ENCODE measurements around the gene ZNF366. TPM values are rescaled to one million over a fixed set of nuclear protein-coding genes. Genes with fewer than 3 reads are reported as not detected.

The ZNF366 gene
- total RNA-seq, 1 experiment from 2014 or later: not detected

GRCh38 chr5:72507907-72508238, 663 bp upstream of the ZNF366 start:
- H3K4me1 Mint-ChIP-seq (ENCODE audit: low read depth, unreplicated experiment): peaks cover 9% of the 10 kb centered on the region
- H3K36me3 ChIP-seq (ENCODE audit: control insufficient read depth, insufficient read depth, low read length): no peaks in the 10 kb centered on the region
- TF ChIP-seq, protein P1, sequence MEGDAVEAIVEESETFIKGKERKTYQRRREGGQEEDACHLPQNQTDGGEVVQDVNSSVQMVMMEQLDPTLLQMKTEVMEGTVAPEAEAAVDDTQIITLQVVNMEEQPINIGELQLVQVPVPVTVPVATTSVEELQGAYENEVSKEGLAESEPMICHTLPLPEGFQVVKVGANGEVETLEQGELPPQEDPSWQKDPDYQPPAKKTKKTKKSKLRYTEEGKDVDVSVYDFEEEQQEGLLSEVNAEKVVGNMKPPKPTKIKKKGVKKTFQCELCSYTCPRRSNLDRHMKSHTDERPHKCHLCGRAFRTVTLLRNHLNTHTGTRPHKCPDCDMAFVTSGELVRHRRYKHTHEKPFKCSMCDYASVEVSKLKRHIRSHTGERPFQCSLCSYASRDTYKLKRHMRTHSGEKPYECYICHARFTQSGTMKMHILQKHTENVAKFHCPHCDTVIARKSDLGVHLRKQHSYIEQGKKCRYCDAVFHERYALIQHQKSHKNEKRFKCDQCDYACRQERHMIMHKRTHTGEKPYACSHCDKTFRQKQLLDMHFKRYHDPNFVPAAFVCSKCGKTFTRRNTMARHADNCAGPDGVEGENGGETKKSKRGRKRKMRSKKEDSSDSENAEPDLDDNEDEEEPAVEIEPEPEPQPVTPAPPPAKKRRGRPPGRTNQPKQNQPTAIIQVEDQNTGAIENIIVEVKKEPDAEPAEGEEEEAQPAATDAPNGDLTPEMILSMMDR (IDR thresholded peaks at IDR 0.05; ENCODE audit: insufficient read depth in 1 of 2, low read depth in 1 of 2, low read length in 1 of 2, severe bottlenecking in 1 of 2, unreplicated experiment in 1 of 2): no peak
- H3K9me3 ChIP-seq: no peaks in the 10 kb centered on the region
- H3K27me3 Mint-ChIP-seq (ENCODE audit: insufficient read depth, unreplicated experiment): no peaks in the 10 kb centered on the region
- H3K27me3 ChIP-seq (replicated peaks; ENCODE audit: control insufficient read depth, insufficient read depth, low read length): no peaks in the 10 kb centered on the region
- intact Hi-C loops (cut with micrococcal nuclease; ENCODE audit: unreplicated experiment): no loop called here
- no TSS peak for BruUV-seq (replicated peaks)
- no peak overlapping the region for H3K4me3 ChIP-seq (ENCODE audit: low read depth, low read length)
- CTCF ChIA-PET: no interaction called here
- peaks cover 3% of the 10 kb centered on the region; the same call in 1 of the 2 replicates for H3K4me1 ChIP-seq
- POLR2A ChIA-PET: no interaction called here
- no peaks in the 10 kb centered on the region for H3K36me3 Mint-ChIP-seq (ENCODE audit: insufficient read depth, unreplicated experiment)
- no peaks in the 10 kb centered on the region for H3K9me3 Mint-ChIP-seq (ENCODE audit: unreplicated experiment)
- no peak overlapping the region for H3K27ac Mint-ChIP-seq (ENCODE audit: unreplicated experiment)
- no peak overlapping the region for H3K4me3 Mint-ChIP-seq (ENCODE audit: unreplicated experiment)
- no peak for DNase-seq

DNA sequence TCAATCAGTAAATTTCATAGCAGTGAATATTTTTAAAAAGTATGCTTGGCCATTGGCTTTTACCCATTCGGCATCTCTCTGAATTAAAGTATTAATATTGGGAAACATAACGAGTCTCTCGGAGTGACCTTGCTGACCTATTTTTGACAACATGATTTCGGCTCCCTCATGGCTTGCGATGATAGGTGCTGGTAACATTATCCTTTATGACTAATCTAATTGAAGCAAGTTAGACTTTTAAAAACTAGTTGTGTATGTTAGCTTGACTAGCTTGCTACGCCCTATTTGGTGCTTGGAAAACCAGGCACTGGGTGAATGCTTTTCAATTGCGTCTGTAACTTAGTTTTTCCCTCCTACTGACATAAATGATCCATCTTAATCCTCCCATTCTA, 1.1 kb downstream of the ZNF366 start:
- H3K27me3 ChIP-seq (replicated peaks; ENCODE audit: control insufficient read depth, insufficient read depth, low read length): no peaks in the 10 kb centered on the region
- H3K36me3 ChIP-seq (ENCODE audit: control insufficient read depth, insufficient read depth, low read length): no peaks in the 10 kb centered on the region
- DNase-seq: no peak
- intact Hi-C loops (cut with micrococcal nuclease; ENCODE audit: unreplicated experiment): no loop called here
- H3K4me3 ChIP-seq (ENCODE audit: low read depth, low read length): no peak overlapping the region
- Mint-ChIP-seq H3K4me1 (ENCODE audit: low read depth, unreplicated experiment) (no peaks in the 10 kb centered on the region), H3K4me3 (ENCODE audit: unreplicated experiment) (no peak overlapping the region), H3K27ac (ENCODE audit: unreplicated experiment) (no peak overlapping the region), H3K27me3 (ENCODE audit: insufficient read depth, unreplicated experiment) (no peaks in the 10 kb centered on the region), H3K36me3 (ENCODE audit: insufficient read depth, unreplicated experiment) (no peaks in the 10 kb centered on the region), H3K9me3 (ENCODE audit: unreplicated experiment) (no peaks in the 10 kb centered on the region)
- CTCF ChIA-PET: no interaction called here
- no TSS peak for BruUV-seq (replicated peaks)
- TF ChIP-seq, protein P1 (IDR thresholded peaks at IDR 0.05; ENCODE audit: insufficient read depth in 1 of 2, low read depth in 1 of 2, low read length in 1 of 2, severe bottlenecking in 1 of 2, unreplicated experiment in 1 of 2): no peak
- H3K9me3 ChIP-seq: no peaks in the 10 kb centered on the region
- no peaks in the 10 kb centered on the region for H3K4me1 ChIP-seq
- POLR2A ChIA-PET: no interaction called here

GRCh38 chr5:72505539-72506157, 1.6 kb downstream of the ZNF366 start:
- BruUV-seq (replicated peaks): no TSS peak
- no peak overlapping the region for H3K27ac Mint-ChIP-seq (ENCODE audit: unreplicated experiment)
- intact Hi-C loops (cut with micrococcal nuclease; ENCODE audit: unreplicated experiment): no loop called here

More at GRCh38 chr5:72505539-72506157, 1.6 kb downstream of the ZNF366 start:
- no peaks in the 10 kb centered on the region for H3K27me3 Mint-ChIP-seq (ENCODE audit: insufficient read depth, unreplicated experiment)
- no peak for DNase-seq
- TF ChIP-seq, protein P1 (IDR thresholded peaks at IDR 0.05; ENCODE audit: insufficient read depth in 1 of 2, low read depth in 1 of 2, low read length in 1 of 2, severe bottlenecking in 1 of 2, unreplicated experiment in 1 of 2): no peak
- no peaks in the 10 kb centered on the region for H3K36me3 Mint-ChIP-seq (ENCODE audit: insufficient read depth, unreplicated experiment)
- no peaks in the 10 kb centered on the region for H3K9me3 Mint-ChIP-seq (ENCODE audit: unreplicated experiment)
- no peaks in the 10 kb centered on the region for H3K4me1 ChIP-seq
- CTCF ChIA-PET: no interaction called here
- no peaks in the 10 kb centered on the region for H3K4me1 Mint-ChIP-seq (ENCODE audit: low read depth, unreplicated experiment)
- no peak overlapping the region for H3K4me3 ChIP-seq (ENCODE audit: low read depth, low read length)
- H3K4me3 Mint-ChIP-seq (ENCODE audit: unreplicated experiment): no peak overlapping the region
- no peaks in the 10 kb centered on the region for H3K36me3 ChIP-seq (ENCODE audit: control insufficient read depth, insufficient read depth, low read length)
- POLR2A ChIA-PET: no interaction called here
- no peaks in the 10 kb centered on the region for H3K9me3 ChIP-seq
- H3K27me3 ChIP-seq (replicated peaks; ENCODE audit: control insufficient read depth, insufficient read depth, low read length): no peaks in the 10 kb centered on the region

All from Caco-2 (cell line).